CD14-positive monocyte (primary cell): ENCODE data around the gene DCPS. TPM values are rescaled to one million over a fixed set of nuclear protein-coding genes. Genes with fewer than 3 reads are reported as not detected.

Experiments used
- DNase-seq, 3 donors: peaks; one replicate each; pipeline ENCODE4 v3.0.0-alpha.2; 2011 to 2022
- H2AFZ ChIP-seq: 2 replicates; pipeline ENCODE4 v1.6.0; 2012; ENCODE audit warnings: mild to moderate bottlenecking, low read depth, low read length, inconsistent platforms; ENCODE audit not compliant: insufficient read depth, poor library complexity, severe bottlenecking
- H3K27ac ChIP-seq, 2 donors: 1 replicate in 1 of 2; 2 replicates in 1 of 2; pipeline ENCODE4 v1.5.1; 2012 to 2013; ENCODE audit warnings: low read length in 2 of 2, control low read depth in 1 of 2, inconsistent platforms in 1 of 2, low read depth in 1 of 2, mild to moderate bottlenecking in 1 of 2
- H3K27me3 ChIP-seq, 2 donors: one replicate each; pipeline versions ENCODE4 v1.6.0 to v1.6.1; 2011 to 2013; ENCODE audit warnings: low read length in 2 of 2; ENCODE audit not compliant: control insufficient read depth in 2 of 2, insufficient read depth in 2 of 2
- H3K36me3 ChIP-seq, 2 donors: replicated peaks in 1 of 2; 1 replicate in 1 of 2; 2 replicates in 1 of 2; pipeline versions ENCODE4 v1.5.1 to v1.6.1; 2012 to 2013; ENCODE audit warnings: low read length in 2 of 2, control low read depth in 1 of 2, inconsistent platforms in 1 of 2, mild to moderate bottlenecking in 1 of 2; ENCODE audit not compliant: insufficient read depth in 2 of 2, control insufficient read depth in 1 of 2
- H3K4me1 ChIP-seq, 2 donors: 1 replicate in 1 of 2; 2 replicates in 1 of 2; pipeline versions ENCODE4 v1.5.1 to v1.6.1; 2012 to 2013; ENCODE audit warnings: low read length in 2 of 2, control low read depth in 1 of 2, inconsistent platforms in 1 of 2, mild to moderate bottlenecking in 1 of 2, moderate library complexity in 1 of 2; ENCODE audit not compliant: insufficient read depth in 2 of 2, control insufficient read depth in 1 of 2
- H3K4me2 ChIP-seq: replicated peaks from 2 replicates; pipeline ENCODE3; 2012; ENCODE audit warnings: low read length, moderate library complexity, mild to moderate bottlenecking; ENCODE audit not compliant: poor library complexity, severe bottlenecking; ENCODE audit errors: extremely low read depth
- H3K4me3 ChIP-seq, 3 experiments: fragments of 200-600 bp in 1 of 3; sonication (generic) in 1 of 3; replicated peaks in 1 of 3; 1 replicate in 2 of 3; 2 replicates in 1 of 3; pipeline ENCODE4 v1.5.1; 2011 to 2013; ENCODE audit warnings: low read length in 3 of 3, mild to moderate bottlenecking in 3 of 3, control low read depth in 2 of 3, low read depth in 2 of 3, inconsistent platforms in 1 of 3, moderate library complexity in 1 of 3
- H3K79me2 ChIP-seq: 2 replicates; pipeline ENCODE4 v1.6.0; 2012; ENCODE audit warnings: mild to moderate bottlenecking, control low read depth, inconsistent platforms, low read length, moderate library complexity; ENCODE audit not compliant: insufficient read depth
- H3K9ac ChIP-seq: 2 replicates; pipeline ENCODE4 v1.6.0; 2017; ENCODE audit warnings: low read length, mild to moderate bottlenecking; ENCODE audit not compliant: insufficient read depth, poor library complexity, severe bottlenecking
- H3K9me3 ChIP-seq, 2 donors: replicated peaks in 1 of 2; 1 replicate in 1 of 2; 2 replicates in 1 of 2; pipeline versions ENCODE4 v1.5.1 to v1.6.1; 2012 to 2013; ENCODE audit warnings: low read length in 2 of 2, control low read depth in 1 of 2; ENCODE audit not compliant: control insufficient read depth in 1 of 2, insufficient read depth in 1 of 2
- H4K20me1 ChIP-seq: 2 replicates; pipeline ENCODE4 v1.6.0; 2012; ENCODE audit warnings: mild to moderate bottlenecking, low read length, control low read depth, moderate library complexity; ENCODE audit not compliant: insufficient read depth
- H3K27ac Mint-ChIP-seq, 7 donors: one replicate each; pipeline ENCODE4 v1.8.0; 2020; ENCODE audit warnings: mild to moderate bottlenecking in 7 of 7, mixed read lengths in 7 of 7, moderate library complexity in 6 of 7, inconsistent platforms in 2 of 7
- H3K27me3 Mint-ChIP-seq, 3 donors: one replicate each; pipeline ENCODE4 v1.8.0; 2021 to 2022; ENCODE audit warnings: low read depth in 3 of 3, mild to moderate bottlenecking in 3 of 3, mixed read lengths in 3 of 3, moderate library complexity in 3 of 3, inconsistent platforms in 1 of 3
- H3K36me3 Mint-ChIP-seq, 2 donors: one replicate each; pipeline ENCODE4 v1.8.0; 2020; ENCODE audit warnings: mixed read lengths in 2 of 2, inconsistent platforms in 1 of 2, mild to moderate bottlenecking in 1 of 2
- H3K4me1 Mint-ChIP-seq: one replicate; pipeline ENCODE4 v1.8.0; 2020; ENCODE audit warnings: mild to moderate bottlenecking, mixed read lengths
- H3K4me3 Mint-ChIP-seq, 2 donors: one replicate each; pipeline ENCODE4 v1.8.0; 2020; ENCODE audit warnings: mild to moderate bottlenecking in 2 of 2, mixed read lengths in 2 of 2, moderate library complexity in 1 of 2
- H3K9me3 Mint-ChIP-seq, 7 donors: one replicate each; pipeline ENCODE4 v1.8.0; 2020 to 2022; ENCODE audit warnings: mixed read lengths in 7 of 7, mild to moderate bottlenecking in 6 of 7, moderate library complexity in 6 of 7, inconsistent platforms in 2 of 7
- CTCF ChIP-seq: fragments of 200-600 bp; IDR thresholded peaks from one replicate; pipeline ENCODE4 v1.8.0; 2022; ENCODE audit warnings: antibody characterized with exemption, mild to moderate bottlenecking
- WGBS: methylation state at CpG from one replicate; pipeline ENCODE4 v1.1.5; 2013; ENCODE audit warnings: missing lambda C conversion rate; ENCODE audit not compliant: insufficient coverage; 5-methylcytosine and 5-hydroxymethylcytosine counted together
- intact Hi-C, 2 donors: fragments of 100-400 bp; cut with micrococcal nuclease; formaldehyde crosslinking; loops; one replicate each; pipeline versions ENCODE4 v1.15.0 to v1.15.1; 2023
- polyA plus RNA-seq, 3 donors: library from polyadenylated mRNA; depleted of rRNA in 1 of 3; unstranded in 2 of 3; stranded (reverse) in 1 of 3; fragments of 300-500 nt in 2 of 3; fragments of >200 nt in 1 of 3; fragmentation: Illumina TruSeq in 2 of 3; gene quantifications; 1 replicate in 2 of 3; 2 replicates in 1 of 3; pipeline ENCODE4 v1.2.3, GENCODE V29; 2012 to 2021

DCPS gene
- polyA plus RNA-seq, 3 donors, result 26.3 to 30.7 (median 30.4) TPM

- Mint-ChIP-seq H3K9me3 (no peaks in the 10 kb centered on the region), H3K4me3 (no peak overlapping the region), H3K27ac (peak overlapping the region in 2 of 7 donors; percentile 54 to 55), H3K27me3 (no peaks in the 10 kb centered on the region), H3K4me1 (peaks cover 3% of the 10 kb centered on the region), H3K36me3 (peaks cover 47 to 58% of the 10 kb centered on the region in 2 donors)
- H3K9me3 ChIP-seq, result no peaks in the 10 kb centered on the region
- no peaks in the 10 kb centered on the region for H3K4me1 ChIP-seq
- no peak overlapping the region for H2AFZ ChIP-seq
- no peaks in the 10 kb centered on the region for H4K20me1 ChIP-seq
- H3K9ac ChIP-seq, result no peak overlapping the region
- WGBS, result 89% methylated on average over 15 of the region's 17 CpGs
- H3K36me3 ChIP-seq, result peaks cover 23 to 56% of the 10 kb centered on the region in 2 donors
- intact Hi-C loops, result no loop called here
- no peak overlapping the region for H3K4me3 ChIP-seq
- DNase-seq, result no peak
- H3K4me2 ChIP-seq, result no peak overlapping the region
- H3K27me3 ChIP-seq, result no peaks in the 10 kb centered on the region
- no peak for TF ChIP-seq CTCF
- H3K27ac ChIP-seq, result no peak overlapping the region
- H3K79me2 ChIP-seq, result peaks cover 11% of the 10 kb centered on the region
Measured at GRCh38 chr11:126327281-126328000, 23.6 kb downstream of the DCPS start.

GRCh38 chr11:126328001-126328390 is 24.1 kb downstream of the DCPS start:
- H4K20me1 ChIP-seq, result no peaks in the 10 kb centered on the region
- peak overlapping the region in 1 of 7 donors; percentile 85 for H3K27ac Mint-ChIP-seq
- H3K4me3 Mint-ChIP-seq, result no peak overlapping the region
- no peaks in the 10 kb centered on the region for H3K9me3 ChIP-seq
- peaks cover 27 to 61% of the 10 kb centered on the region in 2 donors for H3K36me3 ChIP-seq
- intact Hi-C loops, result no loop called here
- 93% methylated on average over 20 of the region's 20 CpGs for WGBS
- H3K4me2 ChIP-seq, result no peak overlapping the region
- TF ChIP-seq CTCF, result no peak
- peaks cover 11% of the 10 kb centered on the region for H3K79me2 ChIP-seq
- no peaks in the 10 kb centered on the region for H3K4me1 ChIP-seq
- DNase-seq, result no peak
- H2AFZ ChIP-seq, result no peak overlapping the region
- H3K4me3 ChIP-seq, result no peak overlapping the region
- H3K4me1 Mint-ChIP-seq, result peaks cover 3% of the 10 kb centered on the region
- no peak overlapping the region for H3K27ac ChIP-seq
- peaks cover 51 to 62% of the 10 kb centered on the region in 2 donors for H3K36me3 Mint-ChIP-seq
- peaks cover 0 to 1% (median 0%) of the 10 kb centered on the region in 3 donors for H3K27me3 Mint-ChIP-seq
- no peak overlapping the region for H3K9ac ChIP-seq
- H3K9me3 Mint-ChIP-seq, result no peaks in the 10 kb centered on the region
- H3K27me3 ChIP-seq, result no peaks in the 10 kb centered on the region
